Stimulated activated CD4-positive, alpha-beta T cell treated with anti-CD3 and anti-CD28 coated beads, TNF-alpha, amount 100 ng/mL, for 48 hours (primary cell): ENCODE data around the gene COBL.

Experiments used
- DNase-seq, 3 donors: peaks; one replicate each; pipeline ENCODE4 v3.0.0-alpha.2; 2020; ENCODE audit warnings: low read depth in 3 of 3

COBL gene

DNA sequence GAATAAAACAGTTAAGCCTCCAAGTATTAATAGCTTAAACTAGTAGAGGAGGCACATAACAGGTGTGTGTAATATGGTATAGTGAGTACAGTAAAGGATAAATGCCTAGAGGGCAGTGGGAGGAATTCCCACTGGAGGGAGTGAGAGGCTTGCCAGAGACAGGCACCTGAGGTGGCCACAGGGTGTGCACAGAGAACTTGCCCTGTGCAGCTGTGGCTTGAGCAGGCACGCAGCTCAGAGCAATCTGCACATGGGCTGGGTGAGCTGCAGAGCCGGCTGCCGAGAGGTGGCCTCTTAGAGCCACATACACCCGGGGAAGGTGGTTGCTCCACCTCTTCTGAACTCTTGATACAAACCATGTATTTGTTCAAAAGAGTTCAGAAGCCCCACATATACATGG lies 237.1 kb downstream of the COBL start:
- DNase-seq: no peak

DNA sequence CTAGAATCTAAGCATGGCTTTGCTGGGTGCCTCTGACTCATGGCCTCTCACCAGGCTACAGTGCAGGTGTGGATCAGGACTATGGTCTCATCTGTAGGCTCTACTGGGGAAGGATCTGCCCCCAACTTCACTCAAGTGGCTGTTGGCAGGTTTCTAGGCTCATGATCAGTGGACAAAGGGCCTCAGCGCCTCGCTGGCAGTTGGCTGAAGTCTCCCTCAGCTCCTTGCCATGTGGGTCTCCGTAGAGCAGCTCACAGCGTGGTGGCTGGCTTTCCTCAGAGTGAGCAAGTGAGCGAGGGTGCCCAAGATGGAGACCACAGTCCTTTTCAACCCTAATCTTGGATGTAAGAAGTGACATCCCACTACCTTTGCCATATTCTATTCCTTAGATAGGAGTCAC lies 238.0 kb downstream of the COBL start:
- DNase-seq: no peak

DNA sequence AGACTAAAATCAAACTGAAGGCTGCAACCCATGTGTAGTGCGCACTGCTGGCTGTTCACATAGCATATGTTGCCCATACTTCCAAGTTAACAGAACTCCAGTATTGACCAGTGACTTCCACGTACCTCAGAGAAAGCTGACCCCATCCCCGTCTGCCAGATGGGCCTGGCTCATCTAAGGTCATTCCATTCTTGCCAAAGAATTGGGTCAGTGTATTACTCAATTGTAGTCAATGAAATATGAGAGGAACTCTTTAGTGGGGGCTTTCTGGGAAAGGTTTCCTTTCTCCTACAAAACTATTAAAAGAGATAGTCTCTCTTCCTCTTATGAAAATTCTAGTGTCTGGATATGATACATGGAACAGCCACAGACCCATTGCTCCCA lies 238.6 kb downstream of the COBL start:
- no peak for DNase-seq

DNA sequence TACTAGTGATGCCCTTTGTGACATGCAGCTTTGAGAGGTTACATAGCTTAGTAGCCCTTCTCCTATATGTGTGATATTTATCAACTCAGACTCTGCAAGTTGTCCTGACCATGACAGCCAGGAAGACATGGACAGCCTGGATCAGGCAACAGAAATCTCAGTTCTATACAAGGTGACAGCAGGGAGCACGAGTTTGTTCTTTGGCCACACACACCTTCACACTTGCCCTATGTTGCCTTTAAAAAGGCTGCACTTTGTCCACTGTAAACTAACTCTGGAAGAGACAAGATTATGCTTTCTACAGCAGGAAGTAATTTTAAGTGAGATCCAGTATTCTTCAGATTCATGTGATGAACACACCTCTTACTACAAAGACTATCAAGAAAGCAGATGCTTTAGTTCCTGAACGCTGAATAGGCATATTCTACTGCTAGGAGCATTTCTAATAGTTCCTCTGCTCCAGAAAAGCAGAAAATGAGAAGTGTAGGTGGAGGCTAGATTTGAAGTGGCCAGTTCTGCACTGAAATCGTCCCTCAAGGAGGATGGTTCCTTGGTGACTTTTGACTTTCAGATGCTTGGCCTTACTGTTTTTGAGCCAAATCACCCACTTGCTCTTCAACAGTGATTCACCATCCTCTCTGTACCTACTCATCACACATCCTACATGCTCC lies 239.2 kb downstream of the COBL start:
- no peak for DNase-seq

DNA sequence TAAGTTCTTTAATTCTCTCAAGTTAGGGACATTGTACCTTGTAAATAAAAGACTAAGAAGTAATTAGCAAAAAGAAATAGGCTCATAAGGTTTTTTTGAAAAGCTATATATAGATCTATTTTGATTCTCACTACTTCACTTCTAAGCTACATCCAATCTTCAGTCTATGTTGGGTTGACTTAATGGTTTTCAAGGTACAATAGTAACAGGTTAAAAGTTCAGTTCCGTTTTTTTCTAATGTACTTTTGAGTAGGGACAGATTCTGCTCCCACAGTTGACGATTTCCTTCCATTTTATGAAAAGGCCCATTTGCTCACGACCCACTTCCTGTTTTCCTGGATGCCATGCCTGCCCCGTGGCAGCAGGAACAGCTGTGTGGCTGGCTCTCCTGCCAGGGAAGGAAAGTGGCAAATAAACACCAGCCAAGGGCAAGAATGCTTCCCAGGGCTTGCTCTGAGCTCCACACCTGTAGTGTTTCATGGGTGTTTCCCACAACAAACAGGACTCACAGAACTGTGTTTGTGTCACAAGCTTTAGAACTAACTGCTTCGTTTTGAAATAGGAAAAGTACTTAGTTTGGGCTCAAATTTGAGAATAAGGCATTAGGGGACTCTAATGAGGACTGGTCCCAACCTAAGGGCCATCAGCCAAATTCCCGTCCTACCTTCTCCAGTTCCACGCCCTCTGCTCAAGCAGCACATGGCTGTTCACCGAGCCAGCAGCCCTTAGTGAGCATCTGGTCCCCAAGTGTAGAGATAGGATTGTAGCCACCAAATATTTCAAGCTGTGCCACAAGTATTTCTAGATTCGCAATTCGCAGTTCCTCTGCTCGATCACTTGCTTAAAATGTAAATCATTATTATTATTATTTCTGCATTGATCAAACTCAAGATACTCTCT lies 240.7 kb downstream of the COBL start:
- DNase-seq: no peak

DNA sequence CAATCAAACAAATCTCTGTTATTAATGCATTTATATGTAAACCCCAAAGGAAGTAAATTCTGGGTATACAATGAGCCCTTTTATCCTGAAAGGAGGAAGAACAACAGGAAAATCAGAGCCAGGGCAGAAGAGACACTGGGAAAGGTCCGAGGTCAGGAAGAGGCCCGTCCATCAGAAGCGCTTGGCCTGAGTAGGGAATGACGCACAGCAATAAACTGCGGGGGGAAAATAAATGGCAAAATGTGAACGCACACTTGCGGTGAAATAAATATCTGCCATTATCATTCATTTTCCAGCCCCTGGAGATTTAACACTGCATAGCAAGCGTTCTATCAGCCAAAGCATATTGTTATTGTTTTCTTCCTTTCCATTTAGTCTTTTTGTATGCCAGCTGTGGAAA lies 243.4 kb downstream of the COBL start:
- no peak for DNase-seq

DNA sequence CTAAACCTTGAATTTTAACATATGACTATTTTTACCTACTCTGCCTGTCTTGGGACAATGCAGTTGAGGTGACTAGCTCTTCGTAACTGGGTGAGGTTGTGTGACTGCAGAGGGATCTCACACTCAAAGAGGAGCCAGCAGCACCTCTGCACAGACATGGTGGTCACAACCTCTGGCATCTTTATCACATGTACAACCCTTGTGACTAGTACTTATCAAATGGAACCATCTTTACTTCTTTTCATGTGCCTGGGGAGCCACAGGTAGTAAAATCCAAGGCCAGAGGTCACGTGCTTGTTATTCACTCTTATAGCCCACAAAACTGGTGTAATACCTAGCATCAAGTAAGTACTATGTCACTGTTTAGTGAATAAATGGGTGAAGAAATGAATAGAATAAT lies 244.3 kb downstream of the COBL start:
- DNase-seq: no peak

DNA sequence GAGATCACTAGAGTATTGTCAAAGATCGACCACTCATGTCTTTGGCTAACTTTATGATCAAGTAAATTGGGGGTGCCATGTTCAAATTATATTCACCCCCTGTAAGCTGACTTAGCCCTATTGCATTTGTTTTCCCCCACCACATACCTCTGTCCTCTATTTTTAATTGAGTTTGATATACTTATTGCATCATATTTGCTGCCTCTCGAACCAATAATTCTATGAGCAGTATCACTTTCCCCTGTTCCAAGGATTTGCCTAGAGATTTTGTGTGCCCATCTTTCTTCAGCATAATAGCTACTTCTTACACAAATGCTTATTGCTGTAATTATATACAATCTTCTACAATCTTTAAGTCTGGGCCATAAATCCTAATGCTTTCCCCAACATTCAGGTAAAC lies 245.2 kb downstream of the COBL start:
- DNase-seq: no peak

DNA sequence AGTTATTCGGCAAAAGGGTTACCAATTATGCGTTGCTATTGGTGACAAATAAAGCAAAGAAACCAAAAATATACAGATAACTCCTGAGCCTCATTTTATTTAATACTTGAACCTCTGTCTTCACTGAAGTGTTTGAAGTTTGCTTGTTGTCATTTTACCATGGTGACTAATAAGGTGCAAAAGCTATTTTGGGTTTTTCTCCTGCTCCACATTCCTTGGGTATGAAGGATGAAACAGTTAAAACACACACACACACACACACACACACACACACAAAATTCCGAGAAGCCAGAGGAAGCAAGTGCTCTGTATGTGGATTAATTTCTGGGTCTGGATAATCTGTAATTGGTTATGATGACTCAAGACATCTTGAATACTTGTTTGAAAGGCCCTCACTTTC lies 246.5 kb downstream of the COBL start:
- DNase-seq: no peak

DNA sequence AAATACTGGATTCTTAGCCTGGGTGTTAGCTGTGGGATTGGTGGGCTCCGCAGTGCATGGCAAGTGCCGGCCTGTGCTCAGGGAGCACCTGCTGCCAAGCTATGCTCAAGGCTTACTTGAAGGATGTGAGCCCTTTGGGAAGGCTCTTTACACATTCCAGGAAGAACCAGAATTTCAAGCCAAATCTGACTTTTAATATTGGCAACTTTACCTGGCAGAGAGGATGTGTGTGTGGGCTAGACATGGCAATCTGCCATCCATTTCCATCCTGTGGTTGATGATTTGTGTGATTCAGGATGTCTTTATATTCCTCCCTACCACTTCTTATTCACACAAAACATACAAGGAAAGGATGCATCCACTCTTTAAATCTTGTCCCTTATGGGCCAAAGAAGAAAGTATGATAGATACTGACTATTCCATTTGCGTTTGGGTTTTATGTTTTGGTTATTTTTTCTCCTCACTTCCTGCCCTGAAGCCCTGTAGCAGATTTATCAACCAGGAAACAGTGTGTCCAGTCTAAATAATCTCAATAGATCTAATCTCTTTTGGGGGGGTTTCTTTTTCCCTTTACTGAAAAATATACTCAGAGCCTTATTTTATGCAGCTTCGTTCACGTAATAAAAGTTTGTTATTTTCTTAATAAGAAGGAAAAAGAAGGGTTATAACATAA lies 247.1 kb downstream of the COBL start:
- no peak for DNase-seq

DNA sequence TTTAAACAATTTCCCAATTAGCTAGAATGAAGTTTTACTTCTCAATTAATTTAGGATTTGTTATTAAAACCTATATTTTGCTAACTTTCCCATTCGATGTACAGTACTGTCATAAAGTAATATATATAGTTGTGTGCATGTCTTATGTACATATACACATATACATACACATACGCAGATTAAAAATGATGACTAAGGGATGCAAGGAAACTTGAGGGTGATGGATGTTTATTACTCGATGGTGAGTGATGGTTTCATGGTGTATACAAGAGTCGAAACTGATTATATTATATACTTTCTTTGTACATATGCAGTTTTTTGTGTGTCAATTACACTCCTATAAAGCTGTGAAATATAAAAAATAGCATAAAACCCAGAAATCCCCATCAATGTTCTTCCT lies 248.2 kb downstream of the COBL start:
- DNase-seq: no peak

DNA sequence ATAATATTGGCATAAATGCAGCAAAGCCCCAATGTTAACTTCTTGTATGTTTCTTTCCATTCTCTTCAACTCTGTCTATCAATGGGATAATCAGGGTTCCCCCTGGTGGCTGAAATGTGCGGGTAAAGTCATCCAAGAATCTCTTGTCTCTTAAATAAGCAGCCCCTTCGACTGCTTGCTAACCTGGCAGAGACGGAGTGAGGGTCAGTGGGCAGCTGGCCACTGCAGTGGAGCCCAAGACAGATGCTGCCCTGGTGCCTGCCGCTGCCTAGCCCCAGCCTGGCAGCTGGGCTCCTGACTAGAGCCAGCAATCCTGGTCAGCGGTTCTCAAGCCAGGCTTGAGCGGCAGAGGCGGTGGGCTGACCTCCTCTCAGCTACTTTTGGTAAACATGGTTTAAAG lies 248.9 kb downstream of the COBL start:
- peak in 1 of 3 donors; percentile 30 for DNase-seq

DNA sequence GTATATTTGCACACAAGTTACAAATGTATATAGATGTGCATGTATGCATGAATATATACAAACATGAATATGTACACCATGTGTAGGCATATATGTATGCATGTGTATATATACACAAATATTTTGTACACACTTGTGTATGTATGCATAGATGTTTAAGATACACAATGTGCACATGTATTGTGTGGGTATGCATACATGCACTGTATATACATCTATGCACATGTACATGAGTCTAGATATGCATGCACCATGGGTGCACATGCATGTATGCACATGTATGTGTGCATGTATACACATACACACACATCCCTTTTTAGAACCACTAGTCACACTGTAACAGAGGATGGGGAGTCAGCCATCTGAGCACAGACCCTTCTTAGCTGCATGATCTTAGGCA lies 249.4 kb downstream of the COBL start:
- no peak for DNase-seq

DNA sequence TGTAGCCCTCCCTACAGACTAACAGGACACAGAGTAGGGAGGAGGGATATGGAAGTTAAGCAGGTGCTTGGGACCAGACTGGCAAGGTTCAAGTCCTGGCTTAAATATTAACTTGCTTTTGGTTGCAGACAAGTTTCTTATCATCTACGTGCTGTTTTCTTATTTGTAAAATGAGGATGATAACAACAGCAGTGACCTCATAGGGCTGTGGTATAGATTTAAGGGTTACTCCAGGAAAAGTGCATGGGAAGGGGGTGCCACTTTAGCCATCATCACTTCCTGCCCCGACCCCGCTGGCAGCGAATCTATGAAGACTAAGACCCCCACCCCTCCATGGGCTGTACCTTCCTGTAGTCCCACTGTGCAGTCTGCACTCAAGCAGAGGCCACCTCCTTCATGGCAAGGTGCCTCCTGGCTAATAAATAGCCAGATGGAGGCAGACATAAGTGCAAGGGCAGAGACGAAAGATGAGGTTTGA lies 250.2 kb downstream of the COBL start:
- no peak for DNase-seq

DNA sequence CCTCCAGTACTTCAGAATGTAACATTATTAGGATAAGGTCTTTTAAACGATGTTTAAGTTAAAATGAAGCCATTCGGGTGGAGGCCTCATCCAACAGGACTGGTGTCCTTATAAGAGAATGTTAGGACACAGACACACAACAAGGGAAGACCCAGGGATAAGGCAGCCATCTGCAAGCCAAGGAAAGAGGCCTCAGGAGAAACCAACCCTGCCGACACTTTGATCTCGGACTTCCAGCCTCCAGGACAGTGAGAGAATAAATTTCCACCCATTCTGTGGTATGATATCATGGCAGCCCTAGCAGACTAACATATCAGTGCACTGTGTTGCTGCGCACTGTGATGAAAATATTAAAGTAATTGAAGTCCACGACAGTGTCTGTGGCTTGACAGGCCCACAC lies 250.8 kb downstream of the COBL start:
- no peak for DNase-seq

DNA sequence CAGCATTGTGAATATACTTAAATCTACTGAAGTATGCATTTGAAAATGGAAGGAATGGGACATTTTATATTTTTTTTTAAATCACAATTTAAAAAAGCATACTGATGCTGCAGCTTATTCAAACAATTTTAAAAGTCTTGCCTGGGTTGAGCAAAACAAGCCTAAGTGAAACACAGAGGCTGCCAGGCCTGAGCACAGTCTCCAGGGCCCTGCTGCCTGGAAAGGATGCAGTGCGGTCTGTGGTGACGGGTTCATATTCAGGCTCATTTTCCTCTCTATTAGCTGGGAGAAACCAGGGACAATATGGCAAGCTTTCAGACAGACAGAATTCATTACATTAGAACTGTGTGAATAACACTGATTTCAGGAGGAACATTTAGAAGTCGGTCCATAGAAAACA lies 251.9 kb downstream of the COBL start:
- no peak for DNase-seq

DNA sequence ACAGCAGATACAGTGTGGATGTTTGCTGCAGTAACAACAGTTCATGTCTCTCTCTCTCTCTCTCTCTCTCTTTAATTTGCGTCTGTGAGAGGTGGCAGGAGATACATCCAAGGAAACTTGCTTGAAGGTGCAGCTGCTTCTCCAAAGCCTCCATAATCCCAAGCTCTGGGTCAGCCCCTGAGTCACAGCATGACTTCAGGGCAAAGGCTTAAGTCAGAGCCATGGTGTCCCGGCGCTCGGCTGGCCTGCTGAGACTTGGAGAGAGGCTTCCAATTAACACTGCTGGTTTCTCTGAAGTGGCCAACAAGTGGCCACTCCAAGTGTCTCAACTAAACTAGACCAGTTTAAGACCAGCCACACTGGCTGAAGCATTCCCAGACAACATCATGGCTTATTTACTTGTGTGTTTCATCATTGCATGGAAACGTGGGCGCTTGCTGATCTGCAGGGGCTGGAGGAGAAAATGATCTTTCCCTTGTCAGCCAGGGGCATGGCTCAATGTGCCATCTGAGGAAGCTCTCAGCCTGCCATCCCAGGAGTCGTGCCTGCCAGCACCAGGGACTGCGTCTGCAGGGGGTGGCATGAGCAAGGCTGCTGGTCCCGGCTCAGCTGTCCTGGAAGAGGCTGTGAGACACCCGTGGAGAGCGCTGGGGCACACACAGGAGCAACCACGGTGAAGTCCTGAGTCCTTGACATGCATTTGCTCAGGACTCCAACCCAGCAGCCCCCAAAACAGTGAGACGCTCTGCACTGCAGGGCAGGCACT lies 254.2 kb downstream of the COBL start:
- DNase-seq: no peak

DNA sequence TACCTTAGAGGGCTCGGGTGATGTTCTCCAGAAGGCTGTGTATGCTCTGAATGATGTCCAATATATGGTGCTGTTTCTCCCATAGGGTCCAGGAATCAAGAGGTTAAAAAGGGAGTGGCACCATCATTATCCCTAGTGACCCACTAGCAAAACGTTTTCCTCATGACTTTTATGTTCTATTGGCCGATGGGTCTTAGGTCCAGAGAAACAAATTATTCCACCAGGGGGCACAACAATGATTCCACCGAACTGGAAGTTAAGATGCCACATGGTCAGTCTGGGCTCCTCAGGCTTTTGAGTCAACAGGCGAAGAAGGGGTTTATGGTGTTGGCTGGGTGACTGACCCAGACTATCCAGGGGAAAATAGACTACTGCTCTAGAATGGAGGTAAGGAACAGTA lies 256.1 kb downstream of the COBL start:
- DNase-seq: no peak

DNA sequence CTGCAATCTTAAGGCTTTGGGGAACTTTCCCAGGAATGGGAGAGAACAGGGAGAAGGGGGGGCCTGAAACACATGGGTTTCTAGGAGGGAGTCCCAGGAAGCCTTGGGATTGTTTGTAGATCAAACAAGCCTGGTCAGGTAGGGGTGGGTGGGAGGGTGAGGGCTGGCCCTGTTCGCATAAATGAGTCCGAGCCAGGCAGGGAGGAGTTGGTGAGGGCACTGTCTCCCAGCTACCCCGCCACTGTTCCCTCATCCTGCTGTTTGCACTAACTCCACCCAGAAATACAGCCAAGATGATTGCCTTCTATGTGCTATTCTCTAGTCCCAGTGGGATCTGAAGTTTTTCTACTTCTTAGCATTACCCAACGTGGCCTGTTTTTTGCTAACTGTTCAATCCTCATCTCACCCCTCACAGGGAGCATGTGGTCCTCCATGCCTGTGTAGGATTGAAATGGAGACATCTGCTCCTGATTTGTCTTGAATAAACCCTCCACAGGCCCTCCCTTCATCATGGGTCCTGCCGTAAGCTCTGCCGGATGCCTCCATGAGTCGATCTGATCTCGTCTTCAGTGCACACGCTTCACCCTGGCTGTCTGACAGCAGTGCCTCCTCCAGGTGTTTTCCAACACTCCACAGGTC lies 257.0 kb downstream of the COBL start:
- DNase-seq: no peak

DNA sequence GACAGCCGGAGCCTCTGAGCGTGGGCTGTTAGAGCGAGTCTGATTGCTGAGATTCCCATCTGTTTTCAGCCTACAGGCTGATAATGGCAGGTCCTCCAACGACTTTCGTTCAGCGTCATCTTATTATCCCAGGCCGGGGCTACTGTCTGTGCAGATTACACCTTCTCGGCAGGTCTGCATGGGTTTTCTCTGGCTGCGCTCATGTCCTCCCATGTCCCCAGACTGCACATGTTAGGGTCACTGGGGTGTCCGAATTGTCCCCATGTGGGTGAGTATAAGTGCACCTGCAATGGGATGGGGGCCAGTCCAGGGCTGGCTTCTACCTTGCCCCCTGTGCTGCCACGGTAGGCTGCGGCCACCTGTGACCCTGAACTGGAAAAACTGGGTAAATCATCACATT lies 257.8 kb downstream of the COBL start:
- no peak for DNase-seq

DNA sequence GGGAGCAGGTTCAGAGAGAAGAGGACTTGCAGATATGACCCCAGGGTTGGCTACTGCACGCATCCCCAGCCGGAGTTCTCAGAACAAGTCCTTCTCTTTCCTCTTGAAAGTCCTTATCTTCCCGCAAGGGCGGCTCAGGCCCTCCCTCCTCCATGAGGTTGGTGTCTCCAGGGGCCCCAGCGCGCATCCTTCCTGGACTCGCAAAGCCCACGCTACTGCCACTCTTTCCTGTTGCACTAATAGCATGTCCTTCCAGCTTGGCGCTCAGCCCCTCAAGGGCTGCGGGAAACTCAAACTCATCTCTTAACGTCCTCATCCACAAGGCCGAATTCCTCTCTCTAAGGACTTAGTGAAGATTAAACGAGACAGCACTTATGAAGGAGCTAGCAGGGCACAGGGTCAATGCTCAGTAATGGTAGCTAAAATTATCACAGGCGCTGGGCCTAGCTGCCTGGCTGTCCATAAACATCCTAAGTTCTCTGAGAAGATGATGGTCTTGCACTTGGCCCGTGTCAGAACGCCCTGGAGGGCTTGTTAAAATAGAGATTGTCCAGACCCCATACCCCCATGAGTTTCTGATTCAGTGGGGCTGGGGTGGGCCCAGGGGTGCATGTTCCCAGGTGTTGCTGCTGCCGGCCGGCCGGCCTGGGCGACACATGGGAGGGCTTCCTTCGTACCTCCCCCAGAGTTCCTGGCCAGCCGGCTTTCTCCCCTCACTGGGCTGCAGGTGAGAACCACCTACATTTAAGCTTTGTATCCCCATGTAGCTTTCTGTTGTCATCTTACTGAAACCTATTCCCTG lies 261.4 kb downstream of the COBL start:
- DNase-seq: no peak
